CD4-positive, alpha-beta T cell treated with Interleukin-6 for 4 hours (primary cell): ENCODE data around the gene RPTOR.
"Not testable (repeated sequence)": the region's sequence is repeated elsewhere in the genome, so short reads cannot be mapped to it uniquely, and the experiment has no call there.

Experiments used
- DNase-seq: peaks from one replicate; pipeline ENCODE4 v3.0.0-alpha.2; 2020; ENCODE audit warnings: mixed read lengths

The RPTOR gene

GRCh38 chr17:80619535-80620235 is 75.0 kb downstream of the RPTOR start:
- no peak for DNase-seq

GRCh38 chr17:80621335-80621996 is 76.8 kb downstream of the RPTOR start:
- DNase-seq: no peak

GRCh38 chr17:80621997-80622357 is 77.3 kb downstream of the RPTOR start:
- DNase-seq: no peak

- no peak for DNase-seq
These were observed 80.2 kb downstream of the RPTOR start for GRCh38 chr17:80624864-80625263.

GRCh38 chr17:80625627-80626026 is 81.0 kb downstream of the RPTOR start:
- no peak for DNase-seq

GRCh38 chr17:80628881-80629280 is 84.2 kb downstream of the RPTOR start:
- DNase-seq: not testable (repeated sequence)

GRCh38 chr17:80629298-80630028 is 84.8 kb downstream of the RPTOR start:
- no peak for DNase-seq

- no peak for DNase-seq
These were observed 86.0 kb downstream of the RPTOR start for GRCh38 chr17:80630560-80631120.

- DNase-seq: no peak
These were observed 86.8 kb downstream of the RPTOR start for GRCh38 chr17:80631142-80632045.

- DNase-seq: no peak
These were observed 87.5 kb downstream of the RPTOR start for GRCh38 chr17:80632046-80632581.

GRCh38 chr17:80633207-80633606 is 88.6 kb downstream of the RPTOR start:
- no peak for DNase-seq

- DNase-seq: no peak
These were observed 89.4 kb downstream of the RPTOR start for GRCh38 chr17:80633994-80634566.

- DNase-seq: no peak
These were observed 91.9 kb downstream of the RPTOR start for GRCh38 chr17:80636361-80637018.

- DNase-seq: no peak
These were observed 92.6 kb downstream of the RPTOR start for GRCh38 chr17:80637048-80637781.

GRCh38 chr17:80639658-80640057 is 95.0 kb downstream of the RPTOR start:
- DNase-seq: no peak

- no peak for DNase-seq
These were observed 95.9 kb downstream of the RPTOR start for GRCh38 chr17:80640366-80641084.

- DNase-seq: no peak
These were observed 98.9 kb downstream of the RPTOR start for GRCh38 chr17:80643326-80644099.

- DNase-seq: no peak
These were observed 99.9 kb downstream of the RPTOR start for GRCh38 chr17:80644536-80644935.

- DNase-seq: no peak
These were observed 101.2 kb downstream of the RPTOR start for GRCh38 chr17:80645706-80646325.
